Prostate gland (tissue), 2 donors: ENCODE measurements around the gene RPTOR. TPM values are rescaled to one million over a fixed set of nuclear protein-coding genes. Genes with fewer than 3 reads are reported as not detected.

ENCODE experiments used
- DNase-seq: peaks from one replicate; pipeline ENCODE4 v3.0.0-alpha.2; 2019; ENCODE audit warnings: low spot score
- H3K27ac ChIP-seq, 2 donors: fragments of 200-600 bp; sonication (generic); 2 replicates each; pipeline ENCODE4 v1.5.1; 2017 to 2019
- H3K27me3 ChIP-seq: fragments of 200-600 bp; sonication (generic); replicated peaks from 2 replicates; pipeline ENCODE4 v1.5.1; 2019; ENCODE audit not compliant: insufficient read depth
- H3K36me3 ChIP-seq, 2 donors: fragments of 200-600 bp; sonication (generic); 1 replicate in 1 of 2; 2 replicates in 1 of 2; pipeline versions ENCODE4 v1.5.1 to v1.8.1; 2017 to 2019
- H3K4me1 ChIP-seq: fragments of 200-600 bp; sonication (generic); replicated peaks from 2 replicates; pipeline ENCODE4 v1.5.1; 2019
- H3K4me3 ChIP-seq, 2 donors: fragments of 200-600 bp; sonication (generic); 2 replicates each; pipeline ENCODE4 v1.5.1; 2017 to 2019
- H3K9me3 ChIP-seq: fragments of 200-600 bp; sonication (generic); 2 replicates; pipeline ENCODE4 v1.5.1; 2017
- CTCF ChIP-seq, 4 experiments: fragments of 200-600 bp in 2 of 4; fragments of 450-650 bp in 2 of 4; sonication (generic) in 2 of 4; IDR thresholded peaks; 1 replicate in 3 of 4; 2 replicates in 1 of 4; pipeline ENCODE4 v1.5.1; 2016 to 2019; ENCODE audit warnings: antibody characterized with exemption in 4 of 4, mild to moderate bottlenecking in 2 of 4, moderate library complexity in 2 of 4
- POLR2A ChIP-seq: fragments of 450-650 bp; IDR thresholded peaks from one replicate; pipeline ENCODE4 v1.6.1; 2016; ENCODE audit warnings: antibody characterized with exemption, mild to moderate bottlenecking
- POLR2AphosphoS5 ChIP-seq: sonication (generic); formaldehyde crosslinking; IDR thresholded peaks from one replicate; pipeline ENCODE4 v1.6.1; 2017; ENCODE audit warnings: antibody characterized with exemption
- WGBS: methylation state at CpG from one replicate; pipeline ENCODE4 v1.1.5; 2018; 5-methylcytosine and 5-hydroxymethylcytosine counted together
- intact Hi-C: fragments of 100-400 bp; cut with DNase I; formaldehyde crosslinking; loops from one replicate; pipeline ENCODE4 v1.14.2; 2022
- total RNA-seq, 2 donors: library from RNA; depleted of rRNA; stranded (reverse); fragments of >200 nt; gene quantifications; one replicate each; pipeline ENCODE4 v1.1.0, GENCODE V29; 2016

RPTOR gene
- total RNA-seq, 2 donors from 2014 or later: 30.3 to 62.5 TPM

GRCh38 chr17:80799538-80800480 is 255.2 kb downstream of the RPTOR start:
- intact Hi-C loops: no loop called here
- Histone ChIP-seq H3K4me3 (no peak overlapping the region), H3K27me3 (no peaks in the 10 kb centered on the region), H3K27ac (no peak overlapping the region), H3K36me3 (no peaks in the 10 kb centered on the region), H3K4me1 (no peaks in the 10 kb centered on the region), H3K9me3 (no peaks in the 10 kb centered on the region)
- TF ChIP-seq CTCF (IDR thresholded peaks at IDR 0.05) (no peak), POLR2AphosphoS5 (no peak), POLR2A (no peak)
- no peak for DNase-seq
- WGBS: 89% methylated on average over 40 of the region's 40 CpGs

- no peak for DNase-seq
- Histone ChIP-seq H3K27ac (no peak overlapping the region), H3K27me3 (no peaks in the 10 kb centered on the region), H3K36me3 (no peaks in the 10 kb centered on the region), H3K9me3 (no peaks in the 10 kb centered on the region), H3K4me1 (no peaks in the 10 kb centered on the region), H3K4me3 (no peak overlapping the region)
- TF ChIP-seq POLR2AphosphoS5 (no peak), POLR2A (no peak), CTCF (IDR thresholded peaks at IDR 0.05) (no peak)
- intact Hi-C loops: no loop called here
- WGBS: 88% methylated on average over 18 of the region's 18 CpGs
Measured at GRCh38 chr17:80800481-80801391, 256.1 kb downstream of the RPTOR start.

GRCh38 chr17:80802626-80803450 is 258.2 kb downstream of the RPTOR start:
- no peaks in the 10 kb centered on the region for H3K36me3 ChIP-seq
- intact Hi-C loops: no loop called here
- no peaks in the 10 kb centered on the region for H3K4me1 ChIP-seq
- H3K9me3 ChIP-seq: no peaks in the 10 kb centered on the region
- DNase-seq: no peak
- no peak overlapping the region for H3K4me3 ChIP-seq
- no peak for TF ChIP-seq POLR2A
- no peak for TF ChIP-seq CTCF (IDR thresholded peaks at IDR 0.05)
- TF ChIP-seq POLR2AphosphoS5: no peak
- H3K27ac ChIP-seq: no peak overlapping the region
- WGBS: 95% methylated on average over 34 of the region's 37 CpGs
- H3K27me3 ChIP-seq: no peaks in the 10 kb centered on the region

GRCh38 chr17:80803451-80804428 is 259.1 kb downstream of the RPTOR start:
- H3K27me3 ChIP-seq: no peaks in the 10 kb centered on the region
- no peak overlapping the region for H3K4me3 ChIP-seq
- TF ChIP-seq CTCF (IDR thresholded peaks at IDR 0.05) (no peak), POLR2A (no peak), POLR2AphosphoS5 (no peak)
- H3K36me3 ChIP-seq: no peaks in the 10 kb centered on the region
- H3K9me3 ChIP-seq: no peaks in the 10 kb centered on the region
- intact Hi-C loops: no loop called here
- WGBS: 90% methylated on average over 36 of the region's 36 CpGs
- DNase-seq: no peak
- no peak overlapping the region for H3K27ac ChIP-seq
- H3K4me1 ChIP-seq: no peaks in the 10 kb centered on the region
